Occipital lobe (tissue), 2 donors: ENCODE results near the gene CD300H. TPM values are rescaled to one million over a fixed set of nuclear protein-coding genes. Genes with fewer than 3 reads are reported as not detected.

ENCODE experiments used
- DNase-seq: peaks from one replicate; lab custom pipeline; 2025; lab: John Stamatoyannopoulos, UW
- total RNA-seq: library from RNA; depleted of rRNA; stranded (reverse); fragments of >200 nt; gene quantifications from one replicate; pipeline ENCODE4 v1.2.3, GENCODE V29; 2014

The CD300H gene
- not detected for total RNA-seq

- DNase-seq = no peak
Observed at GRCh38 chr17:74567397-74567796, at the start of gene CD300H. Gene CD300H, minus strand, starts transcription at chr17:74567509.

GRCh38 chr17:74616696-74617095 is 49.4 kb upstream of the CD300H start:
- no peak for DNase-seq

GRCh38 chr17:74612046-74612445 is 44.7 kb upstream of the CD300H start:
- no peak for DNase-seq

- DNase-seq = no peak
Observed at GRCh38 chr17:74610108-74610507, 42.8 kb upstream of the CD300H start.

GRCh38 chr17:74608511-74608910 is 41.2 kb upstream of the CD300H start:
- DNase-seq = no peak

GRCh38 chr17:74607221-74607620 is 39.9 kb upstream of the CD300H start:
- no peak for DNase-seq

GRCh38 chr17:74606050-74606449 is 38.7 kb upstream of the CD300H start:
- no peak for DNase-seq

- peak; percentile 50 for DNase-seq
Observed at GRCh38 chr17:74605361-74605760, 38.1 kb upstream of the CD300H start.

GRCh38 chr17:74604761-74605160 is 37.5 kb upstream of the CD300H start:
- no peak for DNase-seq

GRCh38 chr17:74604200-74604599 is 36.9 kb upstream of the CD300H start:
- DNase-seq = no peak

- no peak for DNase-seq
Observed at GRCh38 chr17:74603746-74604145, 36.4 kb upstream of the CD300H start.

GRCh38 chr17:74603037-74603635 is 35.8 kb upstream of the CD300H start:
- DNase-seq = no peak

GRCh38 chr17:74601944-74602572 is 34.7 kb upstream of the CD300H start:
- DNase-seq = no peak

GRCh38 chr17:74599448-74599939 is 32.2 kb upstream of the CD300H start:
- DNase-seq = no peak

GRCh38 chr17:74599023-74599399 is 31.7 kb upstream of the CD300H start:
- DNase-seq = no peak

- no peak for DNase-seq
Observed at GRCh38 chr17:74598346-74599022, 31.2 kb upstream of the CD300H start.

GRCh38 chr17:74597069-74597790 is 29.9 kb upstream of the CD300H start:
- no peak for DNase-seq

GRCh38 chr17:74595037-74595750 is 27.9 kb upstream of the CD300H start:
- no peak for DNase-seq

GRCh38 chr17:74592087-74592990 is 25.0 kb upstream of the CD300H start, which contains the start of gene CD300LD:
Gene CD300LD, minus strand, starts transcription at chr17:74592283. Its CDS starts 81 bp downstream, at chr17:74592202.
- no peak for DNase-seq

- DNase-seq = no peak
Observed at GRCh38 chr17:74591503-74591902, 24.2 kb upstream of the CD300H start.
